ENCODE results near the gene RPP40. TPM values are rescaled to one million over a fixed set of nuclear protein-coding genes. Genes with fewer than 3 reads are reported as not detected.

RPP40 gene
- total and polyA plus RNA-seq, 12 donors, result 2.1 to 12.0 (median 3.6) TPM

GRCh38 chr6:4977468-4977867 is 26.4 kb downstream of the RPP40 start:
- no peak for DNase-seq
- peaks cover 0 to 12% (median 0%) of the 10 kb centered on the region in 9 donors for H3K4me1 ChIP-seq
- intact Hi-C loops (cut with DNase I), result no loop called here
- H3K27ac ChIP-seq, result no peak overlapping the region
- peaks cover 0 to 29% (median 10%) of the 10 kb centered on the region in 11 donors for H3K9me3 ChIP-seq
- H3K27me3 ChIP-seq, result no peaks in the 10 kb centered on the region
- WGBS, 2 donors, result 71 to 76% methylated on average over 5 of the region's 5 CpGs
- no peak overlapping the region for H3K4me3 ChIP-seq
- no peaks in the 10 kb centered on the region for H3K36me3 ChIP-seq
- ATAC-seq, result no peak
- no peak for TF ChIP-seq CTCF (IDR thresholded peaks at IDR 0.05)

GRCh38 chr6:4975506-4975905 is 28.3 kb downstream of the RPP40 start:
- Histone ChIP-seq H3K9me3 (peaks cover 0 to 27% (median 10%) of the 10 kb centered on the region in 11 donors), H3K27me3 (no peaks in the 10 kb centered on the region), H3K4me3 (no peak overlapping the region), H3K27ac (no peak overlapping the region), H3K36me3 (no peaks in the 10 kb centered on the region), H3K4me1 (peaks cover 0 to 12% (median 0%) of the 10 kb centered on the region in 9 donors)
- no peak for TF ChIP-seq CTCF (IDR thresholded peaks at IDR 0.05)
- ATAC-seq (no peak), DNase-seq (no peak)
- intact Hi-C loops (cut with DNase I), result no loop called here
- 67 to 78% methylated on average over 3 of the region's 3 CpGs for WGBS, 2 donors

GRCh38 chr6:4974962-4975361 is 28.9 kb downstream of the RPP40 start:
- Histone ChIP-seq H3K9me3 (peaks cover 0 to 26% (median 10%) of the 10 kb centered on the region in 11 donors), H3K4me3 (no peak overlapping the region), H3K27me3 (no peaks in the 10 kb centered on the region), H3K4me1 (peaks cover 0 to 12% (median 0%) of the 10 kb centered on the region in 9 donors), H3K36me3 (no peaks in the 10 kb centered on the region), H3K27ac (peak overlapping the region in 2 of 10 donors; percentile 19 to 65)
- intact Hi-C loops (cut with DNase I), result no loop called here
- no peak for ATAC-seq
- no peak for DNase-seq
- no peak for TF ChIP-seq CTCF (IDR thresholded peaks at IDR 0.05)
- WGBS, 2 donors, result 74 to 83% methylated on average over 8 of the region's 8 CpGs

- peaks cover 0 to 12% (median 0%) of the 10 kb centered on the region in 9 donors for H3K4me1 ChIP-seq
- ATAC-seq (peak; percentile 53 to 82 (median 67)), DNase-seq (peak in 1 of 2 donors; percentile 8)
- H3K36me3 ChIP-seq, result no peaks in the 10 kb centered on the region
- no peak overlapping the region for H3K4me3 ChIP-seq
- peak overlapping the region in 4 of 10 donors; percentile 15 to 65 (median 36) for H3K27ac ChIP-seq
- TF ChIP-seq CTCF (IDR thresholded peaks at IDR 0.05), result no peak
- no peaks in the 10 kb centered on the region for H3K27me3 ChIP-seq
- H3K9me3 ChIP-seq, result peaks cover 0 to 18% (median 3%) of the 10 kb centered on the region in 11 donors
- intact Hi-C loops (cut with DNase I), result no loop called here
- 29 to 42% methylated on average over 14 of the region's 14 CpGs for WGBS, 2 donors
These were observed 29.7 kb downstream of the RPP40 start for GRCh38 chr6:4973982-4974745.

All from heart right ventricle (tissue), 16 donors.